Mammary epithelial cell (primary cell): ENCODE data around the gene NEIL3.

Experiments used
- CTCF ChIP-seq, 2 donors: IDR thresholded peaks in 1 of 2; conservative IDR thresholded peaks in 1 of 2; 2 replicates each; pipeline ENCODE4 v1.5.1; 2011 to 2012; ENCODE audit warnings: inconsistent platforms in 2 of 2, low read length in 2 of 2, mild to moderate bottlenecking in 2 of 2, control low read depth in 1 of 2, low read depth in 1 of 2; ENCODE audit not compliant: insufficient read depth in 1 of 2; ENCODE audit errors: extremely low read depth in 1 of 2
- EZH2 ChIP-seq: IDR thresholded peaks from 2 replicates; pipeline ENCODE4 v1.6.1; 2012; ENCODE audit warnings: low read length, inconsistent platforms, borderline replicate concordance

GRCh38 chr4:177266506-177266905 is 43.2 kb upstream of the NEIL3 start:
- TF ChIP-seq CTCF (conservative IDR thresholded peaks at IDR 0.05 in 1 of 2, IDR thresholded peaks at IDR 0.05 in 1 of 2; ENCODE audit: extremely low read depth in 1 of 2, insufficient read depth in 1 of 2, low read depth in 1 of 2, low read length in 2 of 2) (no peak), EZH2 (no peak)
